ENCODE results near the gene HSPA1A.

Gene HSPA1A

GRCh38 chr6:31776485-31776988, 38.8 kb upstream of the HSPA1A start:
- TF ChIP-seq, protein P1, sequence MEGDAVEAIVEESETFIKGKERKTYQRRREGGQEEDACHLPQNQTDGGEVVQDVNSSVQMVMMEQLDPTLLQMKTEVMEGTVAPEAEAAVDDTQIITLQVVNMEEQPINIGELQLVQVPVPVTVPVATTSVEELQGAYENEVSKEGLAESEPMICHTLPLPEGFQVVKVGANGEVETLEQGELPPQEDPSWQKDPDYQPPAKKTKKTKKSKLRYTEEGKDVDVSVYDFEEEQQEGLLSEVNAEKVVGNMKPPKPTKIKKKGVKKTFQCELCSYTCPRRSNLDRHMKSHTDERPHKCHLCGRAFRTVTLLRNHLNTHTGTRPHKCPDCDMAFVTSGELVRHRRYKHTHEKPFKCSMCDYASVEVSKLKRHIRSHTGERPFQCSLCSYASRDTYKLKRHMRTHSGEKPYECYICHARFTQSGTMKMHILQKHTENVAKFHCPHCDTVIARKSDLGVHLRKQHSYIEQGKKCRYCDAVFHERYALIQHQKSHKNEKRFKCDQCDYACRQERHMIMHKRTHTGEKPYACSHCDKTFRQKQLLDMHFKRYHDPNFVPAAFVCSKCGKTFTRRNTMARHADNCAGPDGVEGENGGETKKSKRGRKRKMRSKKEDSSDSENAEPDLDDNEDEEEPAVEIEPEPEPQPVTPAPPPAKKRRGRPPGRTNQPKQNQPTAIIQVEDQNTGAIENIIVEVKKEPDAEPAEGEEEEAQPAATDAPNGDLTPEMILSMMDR (IDR thresholded peaks at IDR 0.05; ENCODE audit: insufficient read depth, low read length, poor library complexity, severe bottlenecking): no peak
- no peak for DNase-seq (ENCODE audit: extremely low read depth, insufficient read length)
- Histone ChIP-seq H3K27me3 (replicated peaks; ENCODE audit: control insufficient read depth, insufficient read depth, low read length) (no peaks in the 10 kb centered on the region), H3K36me3 (ENCODE audit: control insufficient read depth, insufficient read depth, low read length) (peaks cover 25% of the 10 kb centered on the region), H3K4me3 (replicated peaks; ENCODE audit: low read depth, low read length) (no peak overlapping the region)

- peak; percentile 86 for DNase-seq (ENCODE audit: extremely low read depth, insufficient read length)
- no peaks in the 10 kb centered on the region for H3K27me3 ChIP-seq (replicated peaks; ENCODE audit: control insufficient read depth, insufficient read depth, low read length)
- TF ChIP-seq, protein P1 (IDR thresholded peaks at IDR 0.05; ENCODE audit: insufficient read depth, low read length, poor library complexity, severe bottlenecking): no peak
- H3K4me3 ChIP-seq (replicated peaks; ENCODE audit: low read depth, low read length): no peak within 1 kb of the TSS
- H3K36me3 ChIP-seq (ENCODE audit: control insufficient read depth, insufficient read depth, low read length): peaks cover 31% of the 10 kb centered on the region
These were observed 38.2 kb upstream of the HSPA1A start, which contains the start of gene VWA7 for GRCh38 chr6:31776989-31777666. TSS of gene VWA7 (minus strand) at chr6:31777328. CDS start at chr6:31776779, 549 bp downstream.

DNA sequence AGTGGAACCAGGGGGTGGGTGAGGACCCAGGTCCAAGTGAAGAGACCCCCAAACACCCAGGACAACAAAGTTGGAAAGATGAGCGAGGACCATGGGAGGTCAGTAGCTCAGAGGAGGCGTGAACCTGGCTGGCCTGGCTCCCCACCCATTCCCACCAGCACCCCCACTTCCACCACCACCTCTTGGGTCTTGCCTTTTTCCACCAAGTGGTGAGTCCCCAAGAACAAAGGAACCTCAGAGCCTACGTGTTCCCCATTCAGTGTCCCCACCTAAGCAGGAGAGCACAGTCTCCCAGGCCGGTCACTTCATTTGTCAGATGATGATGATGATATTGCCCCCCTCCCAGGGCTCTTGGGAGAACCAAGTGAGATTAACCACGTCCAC, 37.7 kb upstream of the HSPA1A start:
- TF ChIP-seq, protein P1 (IDR thresholded peaks at IDR 0.05; ENCODE audit: insufficient read depth, low read length, poor library complexity, severe bottlenecking): no peak
- no peak for DNase-seq (ENCODE audit: extremely low read depth, insufficient read length)
- H3K4me3 ChIP-seq (replicated peaks; ENCODE audit: low read depth, low read length): no peak overlapping the region
- peaks cover 35% of the 10 kb centered on the region for H3K36me3 ChIP-seq (ENCODE audit: control insufficient read depth, insufficient read depth, low read length)
- H3K27me3 ChIP-seq (replicated peaks; ENCODE audit: control insufficient read depth, insufficient read depth, low read length): no peaks in the 10 kb centered on the region

DNA sequence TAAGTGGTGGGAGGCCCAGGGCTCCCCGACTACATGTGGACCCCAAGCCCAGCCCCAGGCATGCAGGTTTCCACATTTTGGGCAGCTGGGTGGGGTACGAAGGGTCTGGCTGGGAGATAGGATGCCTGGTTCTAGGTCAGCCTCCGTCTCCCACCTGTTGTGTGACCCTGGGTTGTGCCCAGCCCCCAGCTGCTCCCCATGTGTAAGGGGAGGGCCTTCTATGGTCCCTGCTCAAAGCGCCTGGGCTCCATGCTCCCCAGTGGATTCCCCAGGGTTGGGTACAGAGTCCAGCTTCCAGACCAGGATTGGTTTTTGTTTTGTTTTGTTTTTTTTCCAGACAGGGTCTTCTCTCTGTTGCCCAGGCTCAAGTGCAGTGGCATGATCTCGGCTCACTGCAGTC, 37.1 kb upstream of the HSPA1A start:
- peaks cover 35% of the 10 kb centered on the region for H3K36me3 ChIP-seq (ENCODE audit: control insufficient read depth, insufficient read depth, low read length)
- TF ChIP-seq, protein P1 (IDR thresholded peaks at IDR 0.05; ENCODE audit: insufficient read depth, low read length, poor library complexity, severe bottlenecking): no peak

GRCh38 chr6:31778999-31779885, 36.1 kb upstream of the HSPA1A start:
- TF ChIP-seq, protein P1 (IDR thresholded peaks at IDR 0.05; ENCODE audit: insufficient read depth, low read length, poor library complexity, severe bottlenecking): no peak
- Histone ChIP-seq H3K36me3 (ENCODE audit: control insufficient read depth, insufficient read depth, low read length) (peaks cover 39% of the 10 kb centered on the region), H3K4me3 (replicated peaks; ENCODE audit: low read depth, low read length) (no peak overlapping the region)

More for the DNA sequence above, 37.1 kb upstream of the HSPA1A start:
- no peak for DNase-seq (ENCODE audit: extremely low read depth, insufficient read length)
- no peak overlapping the region for H3K4me3 ChIP-seq (replicated peaks; ENCODE audit: low read depth, low read length)
- H3K27me3 ChIP-seq (replicated peaks; ENCODE audit: control insufficient read depth, insufficient read depth, low read length): no peaks in the 10 kb centered on the region

More at GRCh38 chr6:31778999-31779885, 36.1 kb upstream of the HSPA1A start:
- no peaks in the 10 kb centered on the region for H3K27me3 ChIP-seq (replicated peaks; ENCODE audit: control insufficient read depth, insufficient read depth, low read length)
- no peak for DNase-seq (ENCODE audit: extremely low read depth, insufficient read length)
